ENCODE results near the gene SBK2. TPM values are rescaled to one million over a fixed set of nuclear protein-coding genes. Genes with fewer than 3 reads are reported as not detected.
A peak's percentile ranks its signal among the peaks of the same experiment; 100 is the strongest.

SBK2 gene
- total and polyA plus RNA-seq, 9 of the 15 experiments (the other 6 are each of a cell fraction or from before 2014, with no cell fraction given): not detected

DNA sequence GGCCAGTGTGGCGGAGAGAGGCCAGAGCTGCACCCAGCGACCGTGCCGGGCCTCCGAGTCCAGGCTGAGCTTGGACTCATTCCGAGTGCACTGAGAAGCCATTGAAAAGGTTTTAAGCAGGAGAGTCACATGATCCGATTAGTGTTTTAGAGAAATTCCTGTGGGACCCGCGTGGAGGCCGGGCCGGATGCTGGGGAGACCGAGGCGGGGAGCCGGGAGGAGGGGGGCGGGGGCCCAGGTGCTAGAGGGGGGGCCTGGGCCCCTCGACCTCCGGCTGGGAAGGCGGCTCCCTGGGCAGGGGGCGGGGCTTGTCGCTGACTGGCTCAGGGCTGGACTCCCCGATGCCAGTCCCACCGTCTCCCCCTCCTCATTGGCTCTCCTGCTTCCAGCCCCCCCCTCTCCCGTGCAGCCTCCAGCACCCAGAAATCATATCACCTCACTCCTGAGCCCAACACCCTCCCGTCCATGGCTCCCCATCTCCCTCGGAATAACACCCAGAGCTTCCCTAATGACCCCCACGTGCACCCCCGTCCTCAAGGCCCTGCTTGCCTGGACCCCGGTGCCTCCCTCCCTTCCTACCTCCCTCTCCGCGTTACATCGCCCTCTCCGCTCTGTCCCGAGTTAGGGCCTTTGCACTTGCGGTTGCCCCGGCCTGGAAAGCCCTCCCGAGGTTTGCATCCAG lies 48.9 kb upstream of the SBK2 start:
- in situ Hi-C loops (cut with MboI): no loop called here
- no peak overlapping the region for H3K4me3 ChIP-seq
- no peaks in the 10 kb centered on the region for H3K9me3 ChIP-seq (replicated peaks; ENCODE audit: control insufficient read depth, insufficient read depth, low read depth, low read length)
- TF ChIP-seq POLR2B (IDR thresholded peaks at IDR 0.05; ENCODE audit: low read depth, partially characterized antibody) (no peak), SAP30 (IDR thresholded peaks at IDR 0.05; ENCODE audit: borderline replicate concordance, insufficient read depth, low read depth, low read length, poor library complexity, severe bottlenecking) (no peak), MCM7 (IDR thresholded peaks at IDR 0.05) (no peak), ZNF316 (IDR thresholded peaks at IDR 0.05) (no peak), NR3C1 (CRISPR knock-in tag; IDR thresholded peaks at IDR 0.05) (no peak), PKNOX1 (IDR thresholded peaks at IDR 0.05) (peak; percentile 82), L3MBTL2 (IDR thresholded peaks at IDR 0.05) (no peak), ZNF133 (CRISPR knock-in tag; IDR thresholded peaks at IDR 0.05) (no peak), RAD51 (IDR thresholded peaks at IDR 0.05; ENCODE audit: borderline replicate concordance, low read depth) (0 out of 2 replicates have a peak, but pooled peaks have one; percentile 30), UBTF (IDR thresholded peaks at IDR 0.05; ENCODE audit: borderline replicate concordance in 1 of 2, low read depth in 2 of 2, low read length in 2 of 2) (no peak), FOXK2 (conservative IDR thresholded peaks at IDR 0.05 in 1 of 2, IDR thresholded peaks at IDR 0.05 in 1 of 2; ENCODE audit: low read depth in 2 of 2) (no peak)
- TF ChIP-seq, protein P1, sequence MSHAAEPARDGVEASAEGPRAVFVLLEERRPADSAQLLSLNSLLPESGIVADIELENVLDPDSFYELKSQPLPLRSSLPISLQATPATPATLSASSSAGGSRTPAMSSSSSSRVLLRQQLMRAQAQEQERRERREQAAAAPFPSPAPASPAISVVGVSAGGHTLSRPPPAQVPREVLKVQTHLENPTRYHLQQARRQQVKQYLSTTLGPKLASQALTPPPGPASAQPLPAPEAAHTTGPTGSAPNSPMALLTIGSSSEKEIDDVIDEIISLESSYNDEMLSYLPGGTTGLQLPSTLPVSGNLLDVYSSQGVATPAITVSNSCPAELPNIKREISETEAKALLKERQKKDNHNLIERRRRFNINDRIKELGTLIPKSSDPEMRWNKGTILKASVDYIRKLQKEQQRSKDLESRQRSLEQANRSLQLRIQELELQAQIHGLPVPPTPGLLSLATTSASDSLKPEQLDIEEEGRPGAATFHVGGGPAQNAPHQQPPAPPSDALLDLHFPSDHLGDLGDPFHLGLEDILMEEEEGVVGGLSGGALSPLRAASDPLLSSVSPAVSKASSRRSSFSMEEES (CRISPR knock-in tag; IDR thresholded peaks at IDR 0.05): peak; percentile 54
- TF ChIP-seq, protein P2, sequence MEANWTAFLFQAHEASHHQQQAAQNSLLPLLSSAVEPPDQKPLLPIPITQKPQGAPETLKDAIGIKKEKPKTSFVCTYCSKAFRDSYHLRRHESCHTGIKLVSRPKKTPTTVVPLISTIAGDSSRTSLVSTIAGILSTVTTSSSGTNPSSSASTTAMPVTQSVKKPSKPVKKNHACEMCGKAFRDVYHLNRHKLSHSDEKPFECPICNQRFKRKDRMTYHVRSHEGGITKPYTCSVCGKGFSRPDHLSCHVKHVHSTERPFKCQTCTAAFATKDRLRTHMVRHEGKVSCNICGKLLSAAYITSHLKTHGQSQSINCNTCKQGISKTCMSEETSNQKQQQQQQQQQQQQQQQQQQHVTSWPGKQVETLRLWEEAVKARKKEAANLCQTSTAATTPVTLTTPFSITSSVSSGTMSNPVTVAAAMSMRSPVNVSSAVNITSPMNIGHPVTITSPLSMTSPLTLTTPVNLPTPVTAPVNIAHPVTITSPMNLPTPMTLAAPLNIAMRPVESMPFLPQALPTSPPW (CRISPR knock-in tag; IDR thresholded peaks at IDR 0.05): peak; percentile 56
- TF ChIP-seq, protein P3, sequence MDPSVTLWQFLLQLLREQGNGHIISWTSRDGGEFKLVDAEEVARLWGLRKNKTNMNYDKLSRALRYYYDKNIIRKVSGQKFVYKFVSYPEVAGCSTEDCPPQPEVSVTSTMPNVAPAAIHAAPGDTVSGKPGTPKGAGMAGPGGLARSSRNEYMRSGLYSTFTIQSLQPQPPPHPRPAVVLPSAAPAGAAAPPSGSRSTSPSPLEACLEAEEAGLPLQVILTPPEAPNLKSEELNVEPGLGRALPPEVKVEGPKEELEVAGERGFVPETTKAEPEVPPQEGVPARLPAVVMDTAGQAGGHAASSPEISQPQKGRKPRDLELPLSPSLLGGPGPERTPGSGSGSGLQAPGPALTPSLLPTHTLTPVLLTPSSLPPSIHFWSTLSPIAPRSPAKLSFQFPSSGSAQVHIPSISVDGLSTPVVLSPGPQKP (CRISPR knock-in tag; IDR thresholded peaks at IDR 0.05): no peak
- 28% methylated on average over 30 of the region's 36 CpGs for WGBS (ENCODE audit: insufficient coverage, low coverage, missing lambda C conversion rate)
- ChIA-PET POLR2A (no interaction called here), CTCF (ENCODE audit: low intra/inter-chr PET ratio) (no interaction called here)
- intact Hi-C loops (cut with micrococcal nuclease): no loop called here
- H3K27me3 ChIP-seq (ENCODE audit: control insufficient read depth in 2 of 2, insufficient read depth in 2 of 2, low read length in 2 of 2): peaks cover 8 to 12% of the 10 kb centered on the region in 2 experiments; a peak in 4 of 5 replicates
- FAIRE-seq (no peak), ATAC-seq (no peak), DNase-seq (ENCODE audit: extremely low read depth in 1 of 4, low spot score in 3 of 4) (peak in 2 of 4 experiments; percentile 50 to 52)
- H2AFZ ChIP-seq (ENCODE audit: low read depth, low read length): 0 out of 2 replicates have a peak overlapping the region, but pooled peaks have one; percentile 28
- no peaks in the 10 kb centered on the region for H3K9me1 ChIP-seq (ENCODE audit: control insufficient read depth, insufficient read depth, low read length)
- no peaks in the 10 kb centered on the region for H3K79me2 ChIP-seq (ENCODE audit: control insufficient read depth, insufficient read depth, low read length)
- H3K4me1 ChIP-seq (replicated peaks in 1 of 2; ENCODE audit: control insufficient read depth in 2 of 2, insufficient read depth in 2 of 2, low read length in 2 of 2): peaks cover 13 to 32% of the 10 kb centered on the region in 2 experiments; a peak in 3 of 5 replicates
- no peak overlapping the region; a peak in 1 of 4 replicates for H3K9ac ChIP-seq (ENCODE audit: insufficient read depth in 1 of 2, low read depth in 2 of 2, low read length in 2 of 2)
- H3K27ac ChIP-seq (ENCODE audit: extremely low read depth, low read depth, low read length): no peak overlapping the region
- H3K4me2 ChIP-seq (ENCODE audit: insufficient read depth, low read length): no peak overlapping the region
- H3K36me3 ChIP-seq (ENCODE audit: control insufficient read depth, insufficient read depth, low read length): no peaks in the 10 kb centered on the region
- H4K20me1 ChIP-seq (replicated peaks; ENCODE audit: control insufficient read depth, insufficient read depth, low read length): 0 out of 2 replicates have a peak, but pooled peaks cover 6% of the 10 kb centered on the region
- BruUV-seq (replicated peaks): no TSS peak
